ENCODE data around the gene TTBK2.

- no peak for TF ChIP-seq POLR2A (IDR thresholded peaks at IDR 0.05)
- TF ChIP-seq, protein P1, sequence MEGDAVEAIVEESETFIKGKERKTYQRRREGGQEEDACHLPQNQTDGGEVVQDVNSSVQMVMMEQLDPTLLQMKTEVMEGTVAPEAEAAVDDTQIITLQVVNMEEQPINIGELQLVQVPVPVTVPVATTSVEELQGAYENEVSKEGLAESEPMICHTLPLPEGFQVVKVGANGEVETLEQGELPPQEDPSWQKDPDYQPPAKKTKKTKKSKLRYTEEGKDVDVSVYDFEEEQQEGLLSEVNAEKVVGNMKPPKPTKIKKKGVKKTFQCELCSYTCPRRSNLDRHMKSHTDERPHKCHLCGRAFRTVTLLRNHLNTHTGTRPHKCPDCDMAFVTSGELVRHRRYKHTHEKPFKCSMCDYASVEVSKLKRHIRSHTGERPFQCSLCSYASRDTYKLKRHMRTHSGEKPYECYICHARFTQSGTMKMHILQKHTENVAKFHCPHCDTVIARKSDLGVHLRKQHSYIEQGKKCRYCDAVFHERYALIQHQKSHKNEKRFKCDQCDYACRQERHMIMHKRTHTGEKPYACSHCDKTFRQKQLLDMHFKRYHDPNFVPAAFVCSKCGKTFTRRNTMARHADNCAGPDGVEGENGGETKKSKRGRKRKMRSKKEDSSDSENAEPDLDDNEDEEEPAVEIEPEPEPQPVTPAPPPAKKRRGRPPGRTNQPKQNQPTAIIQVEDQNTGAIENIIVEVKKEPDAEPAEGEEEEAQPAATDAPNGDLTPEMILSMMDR (IDR thresholded peaks at IDR 0.05) = no peak
Observed at GRCh38 chr15:42728972-42729371, 191.6 kb downstream of the TTBK2 start.

All from adrenal gland (tissue), 5 donors.